Stimulated activated CD8-positive, alpha-beta memory T cell treated with anti-CD3 and anti-CD28 coated beads, Interleukin-7, amount 100 ng/mL, for 1 hour (primary cell): ENCODE measurements around the gene PRDM16.

Experiments
- DNase-seq, 2 donors: peaks; one replicate each; pipeline ENCODE4 v3.0.0-alpha.2; 2020; ENCODE audit warnings: low read depth in 2 of 2

The PRDM16 gene

GRCh38 chr1:3373700-3374405 lies 304.9 kb downstream of the PRDM16 start:
- no peak for DNase-seq

GRCh38 chr1:3375245-3375644 lies 306.2 kb downstream of the PRDM16 start:
- no peak for DNase-seq

- DNase-seq, result no peak
Measured at GRCh38 chr1:3377166-3377565, 308.2 kb downstream of the PRDM16 start.

GRCh38 chr1:3377604-3378279 lies 308.7 kb downstream of the PRDM16 start:
- DNase-seq, result no peak

GRCh38 chr1:3378411-3379208 lies 309.6 kb downstream of the PRDM16 start:
- no peak for DNase-seq

GRCh38 chr1:3379934-3380333 lies 310.9 kb downstream of the PRDM16 start:
- DNase-seq, result no peak

- DNase-seq, result no peak
Measured at GRCh38 chr1:3380469-3380868, 311.5 kb downstream of the PRDM16 start.

GRCh38 chr1:3381901-3382300 lies 312.9 kb downstream of the PRDM16 start:
- no peak for DNase-seq

- no peak for DNase-seq
Measured at GRCh38 chr1:3382326-3383057, 313.5 kb downstream of the PRDM16 start.

GRCh38 chr1:3383679-3384078 lies 314.7 kb downstream of the PRDM16 start:
- no peak for DNase-seq

GRCh38 chr1:3384407-3384806 lies 315.4 kb downstream of the PRDM16 start:
- peak in 1 of 2 donors; percentile 5 for DNase-seq

- no peak for DNase-seq
Measured at GRCh38 chr1:3386205-3387002, 317.4 kb downstream of the PRDM16 start.

- no peak for DNase-seq
Measured at GRCh38 chr1:3387401-3387800, 318.4 kb downstream of the PRDM16 start.

- no peak for DNase-seq
Measured at GRCh38 chr1:3389093-3389833, 320.3 kb downstream of the PRDM16 start.

- no peak for DNase-seq
Measured at GRCh38 chr1:3390291-3390690, 321.3 kb downstream of the PRDM16 start.

GRCh38 chr1:3391711-3392110 lies 322.7 kb downstream of the PRDM16 start:
- DNase-seq, result no peak

GRCh38 chr1:3393024-3393986 lies 324.3 kb downstream of the PRDM16 start:
- no peak for DNase-seq

GRCh38 chr1:3393987-3394920 lies 325.3 kb downstream of the PRDM16 start:
- DNase-seq, result no peak
